ENCODE data around the gene LATS1. TPM values are rescaled to one million over a fixed set of nuclear protein-coding genes. Genes with fewer than 3 reads are reported as not detected.

LATS1 gene
- total and polyA plus RNA-seq, 2 of the 8 experiments (the other 6 are each of a cell fraction or from before 2014, with no cell fraction given), result 8.9 to 21.7 TPM

GRCh38 chr6:149614337-149614736 lies 103.6 kb downstream of the LATS1 start (continued):
- no peak for TF ChIP-seq CHD7 (IDR thresholded peaks at IDR 0.05; ENCODE audit: insufficient replicate concordance, low read length)
- TF ChIP-seq EP300 (IDR thresholded peaks at IDR 0.05; ENCODE audit: borderline replicate concordance in 1 of 2, low read depth in 2 of 2, low read length in 2 of 2), result no peak
- no peak for TF ChIP-seq MAX (IDR thresholded peaks at IDR 0.05)
- TF ChIP-seq ATF2 (IDR thresholded peaks at IDR 0.05; ENCODE audit: low read length), result no peak
- TF ChIP-seq HDAC6 (IDR thresholded peaks at IDR 0.05; ENCODE audit: low read depth, low read length), result no peak
- no peak for TF ChIP-seq ASH2L (IDR thresholded peaks at IDR 0.05; ENCODE audit: low read length)
- no peak for TF ChIP-seq CREB1 (IDR thresholded peaks at IDR 0.05)
- no peak for TF ChIP-seq RFX5 (IDR thresholded peaks at IDR 0.05; ENCODE audit: borderline replicate concordance, low read depth, low read length)
- TF ChIP-seq SP1 (IDR thresholded peaks at IDR 0.05; ENCODE audit: low read depth, low read length), result no peak
- no peak for TF ChIP-seq RXRA (IDR thresholded peaks at IDR 0.05; ENCODE audit: insufficient read depth, low read depth, low read length)

All from H1 (cell line).